ENCODE results near the gene TMA7.

The TMA7 gene

GRCh38 chr3:48432411-48433371, 7.4 kb upstream of the TMA7 start:
- no peak for DNase-seq (ENCODE audit: low read depth in 2 of 2)
- H3K4me3 ChIP-seq (replicated peaks in 1 of 2; ENCODE audit: low read depth in 2 of 2, low read length in 2 of 2), result no peak overlapping the region
- peak; percentile 19 for TF ChIP-seq CTCF (IDR thresholded peaks at IDR 0.05; ENCODE audit: low read depth, low read length)

GRCh38 chr3:48433472-48434118, 6.5 kb upstream of the TMA7 start:
- peak in 1 of 2 donors; percentile 78 for DNase-seq (ENCODE audit: low read depth in 2 of 2)
- no peak overlapping the region for H3K4me3 ChIP-seq (replicated peaks in 1 of 2; ENCODE audit: low read depth in 2 of 2, low read length in 2 of 2)
- TF ChIP-seq CTCF (IDR thresholded peaks at IDR 0.05; ENCODE audit: low read depth, low read length), result no peak

GRCh38 chr3:48434591-48435222, 5.3 kb upstream of the TMA7 start:
- no peak for TF ChIP-seq CTCF (IDR thresholded peaks at IDR 0.05; ENCODE audit: low read depth, low read length)
- DNase-seq (ENCODE audit: low read depth in 2 of 2), result no peak
- no peak overlapping the region for H3K4me3 ChIP-seq (replicated peaks in 1 of 2; ENCODE audit: low read depth in 2 of 2, low read length in 2 of 2)

GRCh38 chr3:48435223-48435595, 4.8 kb upstream of the TMA7 start:
- no peak for TF ChIP-seq CTCF (IDR thresholded peaks at IDR 0.05; ENCODE audit: low read depth, low read length)
- DNase-seq (ENCODE audit: low read depth in 2 of 2), result no peak
- no peak overlapping the region for H3K4me3 ChIP-seq (replicated peaks in 1 of 2; ENCODE audit: low read depth in 2 of 2, low read length in 2 of 2)

- peak; percentile 100 for TF ChIP-seq CTCF (IDR thresholded peaks at IDR 0.05; ENCODE audit: low read depth, low read length)
- DNase-seq (ENCODE audit: low read depth in 2 of 2), result peak; percentile 87
- no peak overlapping the region for H3K4me3 ChIP-seq (replicated peaks in 1 of 2; ENCODE audit: low read depth in 2 of 2, low read length in 2 of 2)
These were observed 4.1 kb upstream of the TMA7 start for GRCh38 chr3:48435774-48436476.

GRCh38 chr3:48436477-48436787, 3.6 kb upstream of the TMA7 start:
- TF ChIP-seq CTCF (IDR thresholded peaks at IDR 0.05; ENCODE audit: low read depth, low read length), result no peak
- H3K4me3 ChIP-seq (replicated peaks in 1 of 2; ENCODE audit: low read depth in 2 of 2, low read length in 2 of 2), result no peak overlapping the region

More at GRCh38 chr3:48436477-48436787, 3.6 kb upstream of the TMA7 start:
- DNase-seq (ENCODE audit: low read depth in 2 of 2), result no peak
